Ishikawa (cell line): ENCODE results near the gene PTBP3.

Source experiments
- CEBPB ChIP-seq: IDR thresholded peaks from 2 replicates; pipeline ENCODE4 v1.6.1; 2012
- CREB1 ChIP-seq: IDR thresholded peaks from 2 replicates; pipeline ENCODE4 v1.6.1; 2012; ENCODE audit warnings: low read depth
- EGR1 ChIP-seq: IDR thresholded peaks from 2 replicates; pipeline ENCODE4 v1.6.1; 2012
- EP300 ChIP-seq: IDR thresholded peaks from 2 replicates; pipeline ENCODE4 v1.6.1; 2012; ENCODE audit warnings: borderline replicate concordance
- FOXM1 ChIP-seq: IDR thresholded peaks from 2 replicates; pipeline ENCODE4 v1.6.1; 2012; ENCODE audit warnings: low read depth, borderline replicate concordance
- NFIC ChIP-seq: IDR thresholded peaks from 2 replicates; pipeline ENCODE4 v1.6.1; 2012
- RAD21 ChIP-seq: IDR thresholded peaks from 2 replicates; pipeline ENCODE4 v1.6.1; 2012; ENCODE audit warnings: low read depth
- TAF1 ChIP-seq: IDR thresholded peaks from 2 replicates; pipeline ENCODE4 v1.6.1; 2012; ENCODE audit warnings: low read depth, mild to moderate bottlenecking
- TCF12 ChIP-seq: IDR thresholded peaks from 2 replicates; pipeline ENCODE4 v1.6.1; 2012; ENCODE audit warnings: low read depth
- TEAD4 ChIP-seq: IDR thresholded peaks from 2 replicates; pipeline ENCODE4 v1.6.1; 2012
- YY1 ChIP-seq: IDR thresholded peaks from 2 replicates; pipeline ENCODE4 v1.6.1; 2012; ENCODE audit warnings: low read depth
- ZBTB7A ChIP-seq: IDR thresholded peaks from 2 replicates; pipeline ENCODE4 v1.6.1; 2012; ENCODE audit warnings: low read depth
- TF ChIP-seq, protein P1 (sequence below): IDR thresholded peaks from 2 replicates; pipeline ENCODE4 v1.6.1; 2012; ENCODE audit warnings: low read depth, mild to moderate bottlenecking
- TF ChIP-seq, protein P2 (sequence below): IDR thresholded peaks from 2 replicates; pipeline ENCODE4 v1.6.1; 2012
- TF ChIP-seq, protein P3 (sequence below): IDR thresholded peaks from 2 replicates; pipeline ENCODE4 v1.6.1; 2012

Gene PTBP3

DNA sequence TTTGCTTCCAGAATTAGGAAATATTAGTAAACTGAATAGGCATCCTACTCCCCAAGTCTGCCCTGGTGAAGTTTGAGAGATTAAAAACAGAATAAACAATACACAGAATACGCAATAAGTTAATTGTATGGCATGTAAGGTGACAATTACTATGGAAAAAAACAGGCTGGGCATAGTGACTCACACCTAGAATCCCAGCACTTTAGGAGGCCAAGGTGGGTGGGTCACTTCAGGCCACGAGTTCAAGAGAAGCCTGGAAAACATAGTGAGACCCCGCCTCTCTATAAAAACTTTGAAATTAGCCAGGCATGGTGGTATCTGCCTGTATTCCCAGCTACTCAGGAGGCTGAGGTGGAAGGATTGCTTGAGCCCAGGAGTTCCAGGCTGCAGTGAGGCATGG lies 94.1 kb downstream of the PTBP3 start:
- no peak for TF ChIP-seq RAD21
- TF ChIP-seq, protein P1, sequence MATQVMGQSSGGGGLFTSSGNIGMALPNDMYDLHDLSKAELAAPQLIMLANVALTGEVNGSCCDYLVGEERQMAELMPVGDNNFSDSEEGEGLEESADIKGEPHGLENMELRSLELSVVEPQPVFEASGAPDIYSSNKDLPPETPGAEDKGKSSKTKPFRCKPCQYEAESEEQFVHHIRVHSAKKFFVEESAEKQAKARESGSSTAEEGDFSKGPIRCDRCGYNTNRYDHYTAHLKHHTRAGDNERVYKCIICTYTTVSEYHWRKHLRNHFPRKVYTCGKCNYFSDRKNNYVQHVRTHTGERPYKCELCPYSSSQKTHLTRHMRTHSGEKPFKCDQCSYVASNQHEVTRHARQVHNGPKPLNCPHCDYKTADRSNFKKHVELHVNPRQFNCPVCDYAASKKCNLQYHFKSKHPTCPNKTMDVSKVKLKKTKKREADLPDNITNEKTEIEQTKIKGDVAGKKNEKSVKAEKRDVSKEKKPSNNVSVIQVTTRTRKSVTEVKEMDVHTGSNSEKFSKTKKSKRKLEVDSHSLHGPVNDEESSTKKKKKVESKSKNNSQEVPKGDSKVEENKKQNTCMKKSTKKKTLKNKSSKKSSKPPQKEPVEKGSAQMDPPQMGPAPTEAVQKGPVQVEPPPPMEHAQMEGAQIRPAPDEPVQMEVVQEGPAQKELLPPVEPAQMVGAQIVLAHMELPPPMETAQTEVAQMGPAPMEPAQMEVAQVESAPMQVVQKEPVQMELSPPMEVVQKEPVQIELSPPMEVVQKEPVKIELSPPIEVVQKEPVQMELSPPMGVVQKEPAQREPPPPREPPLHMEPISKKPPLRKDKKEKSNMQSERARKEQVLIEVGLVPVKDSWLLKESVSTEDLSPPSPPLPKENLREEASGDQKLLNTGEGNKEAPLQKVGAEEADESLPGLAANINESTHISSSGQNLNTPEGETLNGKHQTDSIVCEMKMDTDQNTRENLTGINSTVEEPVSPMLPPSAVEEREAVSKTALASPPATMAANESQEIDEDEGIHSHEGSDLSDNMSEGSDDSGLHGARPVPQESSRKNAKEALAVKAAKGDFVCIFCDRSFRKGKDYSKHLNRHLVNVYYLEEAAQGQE, result no peak
- TF ChIP-seq, protein P2, sequence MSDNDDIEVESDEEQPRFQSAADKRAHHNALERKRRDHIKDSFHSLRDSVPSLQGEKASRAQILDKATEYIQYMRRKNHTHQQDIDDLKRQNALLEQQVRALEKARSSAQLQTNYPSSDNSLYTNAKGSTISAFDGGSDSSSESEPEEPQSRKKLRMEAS, result no peak

DNA sequence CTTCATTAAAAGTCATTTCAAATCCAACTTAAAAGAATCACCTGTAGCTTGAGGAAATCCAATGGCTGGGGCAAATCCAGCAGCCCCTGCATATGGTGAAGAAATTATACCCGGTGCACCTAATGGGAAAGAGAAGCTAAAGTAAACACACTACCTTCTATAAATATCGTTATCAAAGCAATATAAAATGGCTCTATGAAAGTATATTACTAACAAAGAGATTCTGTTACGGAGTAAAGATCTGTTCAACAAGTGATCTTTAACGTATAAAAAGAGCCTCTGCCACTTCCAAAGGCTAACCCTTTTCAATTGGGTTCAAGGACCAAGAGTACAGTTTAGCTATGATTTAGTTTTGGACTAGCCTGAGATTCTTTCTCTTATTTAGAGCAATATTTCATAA lies 98.6 kb downstream of the PTBP3 start:
- TF ChIP-seq EP300 (no peak), CEBPB (no peak), TCF12 (no peak), TEAD4 (no peak), RAD21 (no peak), TAF1 (no peak), YY1 (no peak), EGR1 (no peak), ZBTB7A (no peak), NFIC (no peak), CREB1 (no peak), FOXM1 (no peak)
- TF ChIP-seq, protein P3, sequence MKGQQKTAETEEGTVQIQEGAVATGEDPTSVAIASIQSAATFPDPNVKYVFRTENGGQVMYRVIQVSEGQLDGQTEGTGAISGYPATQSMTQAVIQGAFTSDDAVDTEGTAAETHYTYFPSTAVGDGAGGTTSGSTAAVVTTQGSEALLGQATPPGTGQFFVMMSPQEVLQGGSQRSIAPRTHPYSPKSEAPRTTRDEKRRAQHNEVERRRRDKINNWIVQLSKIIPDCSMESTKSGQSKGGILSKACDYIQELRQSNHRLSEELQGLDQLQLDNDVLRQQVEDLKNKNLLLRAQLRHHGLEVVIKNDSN, result no peak
- TF ChIP-seq, protein P2, result no peak
- TF ChIP-seq, protein P1, result no peak

DNA sequence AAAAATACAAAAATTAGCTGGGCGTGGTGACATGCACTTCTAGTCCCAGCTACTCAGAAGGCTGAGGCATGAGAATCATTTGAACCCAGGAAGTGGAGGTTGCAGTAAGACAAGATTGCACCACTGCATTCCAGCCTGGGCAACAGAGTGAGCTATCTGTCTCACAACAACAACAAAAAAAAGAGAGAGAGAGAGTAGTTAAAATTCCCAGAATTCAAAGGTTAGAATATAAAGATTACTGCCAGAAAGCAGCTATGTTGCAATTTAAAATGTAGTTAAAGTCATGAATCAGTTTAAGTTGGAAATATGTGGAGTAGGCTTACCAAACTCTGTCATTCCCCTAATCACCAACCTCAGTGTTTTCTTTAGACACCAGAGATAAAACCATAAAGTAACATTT lies 99.7 kb downstream of the PTBP3 start:
- no peak for TF ChIP-seq RAD21
- TF ChIP-seq ZBTB7A, result no peak
- no peak for TF ChIP-seq TEAD4
- no peak for TF ChIP-seq NFIC
- TF ChIP-seq, protein P2, result no peak
- TF ChIP-seq, protein P3, result no peak
- TF ChIP-seq, protein P1, result no peak
- TF ChIP-seq FOXM1, result no peak
- no peak for TF ChIP-seq TCF12
- TF ChIP-seq CEBPB, result no peak
- TF ChIP-seq EP300, result no peak
- no peak for TF ChIP-seq YY1
- no peak for TF ChIP-seq EGR1
- no peak for TF ChIP-seq TAF1
- no peak for TF ChIP-seq CREB1

DNA sequence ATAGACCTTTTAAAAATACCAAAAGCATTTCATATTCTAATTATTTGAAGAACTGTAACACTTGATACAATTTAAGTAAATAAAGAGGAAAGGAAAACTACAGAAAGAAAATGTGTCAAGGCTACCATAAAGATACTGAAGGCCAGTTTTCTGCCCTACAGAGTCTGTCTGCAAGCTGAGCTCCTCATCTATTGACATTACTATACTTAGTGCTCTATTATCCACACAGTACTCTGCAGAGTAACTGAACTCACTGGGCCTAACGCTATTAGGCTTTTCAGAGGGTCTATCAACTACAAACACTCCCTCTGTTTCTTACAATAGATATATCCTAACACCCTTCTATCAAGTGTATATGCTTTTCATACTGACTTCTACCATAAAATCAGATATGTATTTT lies 101.2 kb downstream of the PTBP3 start:
- no peak for TF ChIP-seq YY1
- TF ChIP-seq TAF1, result no peak
- TF ChIP-seq NFIC, result no peak
- no peak for TF ChIP-seq EP300
- no peak for TF ChIP-seq TEAD4
- no peak for TF ChIP-seq CEBPB
- no peak for TF ChIP-seq EGR1
- TF ChIP-seq RAD21, result no peak
- TF ChIP-seq CREB1, result no peak

DNA sequence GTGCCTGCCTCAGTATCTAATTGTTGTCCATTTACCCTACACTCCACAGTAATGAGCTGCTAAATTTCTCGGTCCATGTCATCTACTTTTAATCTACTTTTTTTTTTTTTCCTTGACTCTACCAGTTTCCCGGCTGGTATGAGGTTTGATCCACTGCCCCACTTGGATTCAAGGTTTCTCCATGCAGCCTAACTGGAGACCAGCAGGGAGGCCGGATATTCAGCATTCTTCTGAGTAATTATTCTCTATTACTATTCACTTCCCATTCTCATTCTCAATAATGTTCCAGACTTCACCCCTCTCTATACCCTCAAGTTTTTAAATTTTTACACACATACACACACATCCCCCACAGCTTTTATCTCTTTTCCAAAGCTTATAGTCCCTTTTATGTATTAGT lies 107.3 kb downstream of the PTBP3 start:
- TF ChIP-seq TAF1, result no peak
